Skeletal muscle satellite cell (primary cell): ENCODE data around the gene ADAMTS7.
"Not testable (repeated sequence)": the region's sequence is repeated elsewhere in the genome, so short reads cannot be mapped to it uniquely, and the experiment has no call there.

Experiments
- H3K27me3 ChIP-seq: 2 replicates; pipeline ENCODE4 v1.7.0; 2013; ENCODE audit warnings: low read length; ENCODE audit not compliant: control insufficient read depth, insufficient read depth
- H3K36me3 ChIP-seq: 2 replicates; pipeline ENCODE4 v1.7.0; 2013; ENCODE audit warnings: mild to moderate bottlenecking, control low read depth, low read length; ENCODE audit not compliant: insufficient read depth
- H3K4me1 ChIP-seq: 2 replicates; pipeline ENCODE4 v1.7.0; 2013; ENCODE audit warnings: low read length; ENCODE audit not compliant: control insufficient read depth, insufficient read depth
- H3K4me2 ChIP-seq: 2 replicates; pipeline ENCODE4 v1.7.0; 2013; ENCODE audit warnings: mild to moderate bottlenecking, low read length
- H3K4me3 ChIP-seq: 2 replicates; pipeline ENCODE4 v1.7.0; 2013; ENCODE audit warnings: low read length
- H3K9ac ChIP-seq: 2 replicates; pipeline ENCODE4 v1.7.0; 2013; ENCODE audit warnings: mild to moderate bottlenecking, low read depth, low read length, moderate library complexity
- H3K9me3 ChIP-seq: replicated peaks from 2 replicates; pipeline ENCODE4 v1.7.0; 2013; ENCODE audit warnings: mild to moderate bottlenecking, control low read depth, low read length

The ADAMTS7 gene

GRCh38 chr15:78753359-78753659, 58.0 kb downstream of the ADAMTS7 start:
- not testable (repeated sequence) for H3K27me3 ChIP-seq, H3K4me2 ChIP-seq, H3K36me3 ChIP-seq, H3K9ac ChIP-seq, H3K4me3 ChIP-seq, H3K9me3 ChIP-seq
- H3K4me1 ChIP-seq: peaks cover 42% of the 10 kb centered on the region

GRCh38 chr15:78752492-78753358, 58.5 kb downstream of the ADAMTS7 start:
- peaks cover 36% of the 10 kb centered on the region for H3K4me1 ChIP-seq
- H3K9me3 ChIP-seq: no peaks in the 10 kb centered on the region
- no peak overlapping the region for H3K4me2 ChIP-seq
- H3K27me3 ChIP-seq: no peaks in the 10 kb centered on the region
- H3K36me3 ChIP-seq: no peaks in the 10 kb centered on the region
- no peak overlapping the region for H3K4me3 ChIP-seq
- no peak overlapping the region for H3K9ac ChIP-seq

- no peak overlapping the region for H3K4me2 ChIP-seq
- H3K27me3 ChIP-seq: no peaks in the 10 kb centered on the region
- no peaks in the 10 kb centered on the region for H3K9me3 ChIP-seq
- H3K4me3 ChIP-seq: no peak overlapping the region
- H3K9ac ChIP-seq: no peak overlapping the region
- no peaks in the 10 kb centered on the region for H3K36me3 ChIP-seq
- peaks cover 25% of the 10 kb centered on the region for H3K4me1 ChIP-seq
These were observed 59.7 kb downstream of the ADAMTS7 start for GRCh38 chr15:78751602-78751979.

GRCh38 chr15:78750974-78751601, 60.2 kb downstream of the ADAMTS7 start:
- H3K4me3 ChIP-seq: peak overlapping the region; percentile 70
- peaks cover 22% of the 10 kb centered on the region for H3K4me1 ChIP-seq
- H3K27me3 ChIP-seq, H3K9me3 ChIP-seq, H3K36me3 ChIP-seq: not testable (repeated sequence)
- H3K4me2 ChIP-seq: peak overlapping the region; percentile 89
- H3K9ac ChIP-seq: peak overlapping the region; percentile 50

GRCh38 chr15:78750566-78750965, 60.7 kb downstream of the ADAMTS7 start:
- Histone ChIP-seq H3K9me3 (no peaks in the 10 kb centered on the region), H3K27me3 (no peaks in the 10 kb centered on the region), H3K4me3 (peak overlapping the region; percentile 70), H3K4me2 (peak overlapping the region; percentile 89), H3K36me3 (no peaks in the 10 kb centered on the region), H3K9ac (peak overlapping the region; percentile 50), H3K4me1 (peaks cover 18% of the 10 kb centered on the region)

- Histone ChIP-seq H3K9ac (no peak overlapping the region), H3K4me3 (no peak overlapping the region), H3K4me1 (peaks cover 14% of the 10 kb centered on the region), H3K27me3 (no peaks in the 10 kb centered on the region), H3K4me2 (no peak overlapping the region), H3K9me3 (no peaks in the 10 kb centered on the region), H3K36me3 (no peaks in the 10 kb centered on the region)
These were observed 61.4 kb downstream of the ADAMTS7 start for GRCh38 chr15:78749831-78750230.

GRCh38 chr15:78747877-78748276, 63.4 kb downstream of the ADAMTS7 start:
- not testable (repeated sequence) for H3K4me3 ChIP-seq, H3K36me3 ChIP-seq, H3K9ac ChIP-seq, H3K9me3 ChIP-seq, H3K4me1 ChIP-seq, H3K27me3 ChIP-seq, H3K4me2 ChIP-seq

- not testable (repeated sequence) for H3K4me1 ChIP-seq, H3K9ac ChIP-seq, H3K27me3 ChIP-seq, H3K9me3 ChIP-seq, H3K4me2 ChIP-seq, H3K4me3 ChIP-seq, H3K36me3 ChIP-seq
These were observed 69.6 kb downstream of the ADAMTS7 start for GRCh38 chr15:78741674-78742073.

- no peak overlapping the region for H3K9ac ChIP-seq
- H3K4me1 ChIP-seq: no peaks in the 10 kb centered on the region
- H3K4me3 ChIP-seq: no peak overlapping the region
- H3K4me2 ChIP-seq: no peak overlapping the region
- no peaks in the 10 kb centered on the region for H3K27me3 ChIP-seq
- no peaks in the 10 kb centered on the region for H3K9me3 ChIP-seq
- no peaks in the 10 kb centered on the region for H3K36me3 ChIP-seq
These were observed 70.4 kb downstream of the ADAMTS7 start for GRCh38 chr15:78740904-78741274.

- H3K4me3 ChIP-seq: no peak overlapping the region
- H3K4me2 ChIP-seq: no peak overlapping the region
- H3K9me3 ChIP-seq: no peaks in the 10 kb centered on the region
- H3K27me3 ChIP-seq: peaks cover 3% of the 10 kb centered on the region
- H3K9ac ChIP-seq: no peak overlapping the region
- H3K36me3 ChIP-seq: no peaks in the 10 kb centered on the region
- no peaks in the 10 kb centered on the region for H3K4me1 ChIP-seq
These were observed 71.0 kb downstream of the ADAMTS7 start for GRCh38 chr15:78739996-78740903.

GRCh38 chr15:78739206-78739605, 72.1 kb downstream of the ADAMTS7 start:
- no peak overlapping the region for H3K9ac ChIP-seq
- H3K4me1 ChIP-seq: no peaks in the 10 kb centered on the region
- H3K4me3 ChIP-seq: no peak overlapping the region
- H3K4me2 ChIP-seq: no peak overlapping the region
- no peaks in the 10 kb centered on the region for H3K36me3 ChIP-seq
- no peaks in the 10 kb centered on the region for H3K9me3 ChIP-seq
- peaks cover 12% of the 10 kb centered on the region for H3K27me3 ChIP-seq
